HT-29 (cell line): Measurements from ENCODE around the gene DYSF. TPM values are rescaled to one million over a fixed set of nuclear protein-coding genes. Genes with fewer than 3 reads are reported as not detected.

Experiments
- DNase-seq: peaks from one replicate; pipeline ENCODE4 v3.0.0-alpha.2; 2015; ENCODE audit warnings: low spot score
- total RNA-seq: library from RNA; depleted of rRNA; stranded (reverse); fragments of >200 nt; shearing (Covaris generic); gene quantifications from 2 replicates; pipeline ENCODE4 v1.2.3, GENCODE V29; 2014

Gene DYSF
- total RNA-seq, 1 experiment from 2014 or later, result not detected

GRCh38 chr2:71704131-71704561 lies 250.8 kb downstream of the DYSF start:
- no peak for DNase-seq

GRCh38 chr2:71704688-71705087 lies 251.3 kb downstream of the DYSF start:
- no peak for DNase-seq

GRCh38 chr2:71705171-71705960 lies 252.0 kb downstream of the DYSF start:
- DNase-seq, result no peak

- DNase-seq, result no peak
Observed at GRCh38 chr2:71706121-71706520, 252.8 kb downstream of the DYSF start.

GRCh38 chr2:71706836-71707235 lies 253.5 kb downstream of the DYSF start:
- no peak for DNase-seq

- no peak for DNase-seq
Observed at GRCh38 chr2:71710367-71711132, 257.2 kb downstream of the DYSF start.

GRCh38 chr2:71711133-71711855 lies 257.9 kb downstream of the DYSF start:
- no peak for DNase-seq

- DNase-seq, result no peak
Observed at GRCh38 chr2:71712158-71712818, 258.9 kb downstream of the DYSF start.

GRCh38 chr2:71713581-71714580 lies 260.5 kb downstream of the DYSF start:
- no peak for DNase-seq

GRCh38 chr2:71714601-71715240 lies 261.4 kb downstream of the DYSF start:
- DNase-seq, result no peak

- DNase-seq, result no peak
Observed at GRCh38 chr2:71715241-71715750, 261.9 kb downstream of the DYSF start.

GRCh38 chr2:71715951-71716696 lies 262.8 kb downstream of the DYSF start:
- DNase-seq, result no peak

- DNase-seq, result no peak
Observed at GRCh38 chr2:71716697-71717624, 263.6 kb downstream of the DYSF start.

GRCh38 chr2:71718686-71719085 lies 265.3 kb downstream of the DYSF start:
- DNase-seq, result no peak

GRCh38 chr2:71719520-71720282 lies 266.3 kb downstream of the DYSF start:
- no peak for DNase-seq

- no peak for DNase-seq
Observed at GRCh38 chr2:71720283-71720560, 266.9 kb downstream of the DYSF start.
